ENCODE measurements around the gene CUTA. TPM values are rescaled to one million over a fixed set of nuclear protein-coding genes. Genes with fewer than 3 reads are reported as not detected.

CUTA gene
- total and polyA plus RNA-seq, 2 of the 13 experiments (the other 11 are each of a cell fraction or from before 2014, with no cell fraction given), result 170 to 180 TPM

- TF ChIP-seq MNT (IDR thresholded peaks at IDR 0.05) (peak; percentile 78), SKI (IDR thresholded peaks at IDR 0.05; ENCODE audit: partially characterized antibody) (no peak), DR1 (CRISPR knock-in tag; IDR thresholded peaks at IDR 0.05) (no peak), ZSCAN29 (CRISPR knock-in tag; conservative IDR thresholded peaks at IDR 0.05) (no peak), ZNF253 (CRISPR knock-in tag; IDR thresholded peaks at IDR 0.05; ENCODE audit: borderline replicate concordance) (peak; percentile 82; the same call in 1 of the 2 replicates), MAFG (CRISPR knock-in tag; IDR thresholded peaks at IDR 0.05) (no peak), RNF2 (conservative IDR thresholded peaks at IDR 0.05; ENCODE audit: low read depth) (peak; percentile 90), ZNF660 (CRISPR knock-in tag; IDR thresholded peaks at IDR 0.05; ENCODE audit: borderline replicate concordance, low read depth) (no peak), TRIM22 (IDR thresholded peaks at IDR 0.05) (no peak), ZNF44 (CRISPR knock-in tag; IDR thresholded peaks at IDR 0.05) (0 out of 2 replicates have a peak, but pooled peaks have one; percentile 27), SP140L (CRISPR knock-in tag; IDR thresholded peaks at IDR 0.05; ENCODE audit: borderline replicate concordance) (no peak), ZNF142 (CRISPR knock-in tag; IDR thresholded peaks at IDR 0.05) (no peak), KLF9 (CRISPR knock-in tag; IDR thresholded peaks at IDR 0.05; ENCODE audit: low read depth) (no peak), JDP2 (CRISPR knock-in tag; IDR thresholded peaks at IDR 0.05; ENCODE audit: borderline replicate concordance) (no peak), U2AF2 (IDR thresholded peaks at IDR 0.05; ENCODE audit: low read depth, low read length) (no peak), POLR2G (IDR thresholded peaks at IDR 0.05; ENCODE audit: low read depth, low read length) (no peak), ZMYM3 (CRISPR knock-in tag; IDR thresholded peaks at IDR 0.05) (peak; percentile 40; the same call in 1 of the 2 replicates), TBP (CRISPR knock-in tag; IDR thresholded peaks at IDR 0.05) (no peak), ZFYVE20 (CRISPR knock-in tag; IDR thresholded peaks at IDR 0.05; ENCODE audit: borderline replicate concordance, low read depth) (0 out of 2 replicates have a peak, but pooled peaks have one; percentile 64), KDM4B (CRISPR knock-in tag; IDR thresholded peaks at IDR 0.05) (no peak), ZNF556 (CRISPR knock-in tag; IDR thresholded peaks at IDR 0.05; ENCODE audit: borderline replicate concordance) (no peak), KDM5B (CRISPR knock-in tag; IDR thresholded peaks at IDR 0.05; ENCODE audit: borderline replicate concordance) (peak; percentile 87; the same call in 1 of the 2 replicates)
Observed at GRCh38 chr6:33428224-33428965, 10.5 kb upstream of the CUTA start (continued).

All from HepG2 (cell line).